K562 (cell line): ENCODE results near the gene FAM131C. TPM values are rescaled to one million over a fixed set of nuclear protein-coding genes. Genes with fewer than 3 reads are reported as not detected.

Source experiments
- ATAC-seq: fragments of 200-7000 bp; cut with Tn5 transposase; 3 replicates; pipeline ENCODE4 v1.9.1; 2020; ENCODE audit warnings: moderate library complexity
- BruUV-seq: library from RNA; stranded (reverse); fragments of 400-500 nt; replicated peaks from 2 replicates; lab custom pipeline; 2021; lab: Mats Ljungman, UMichigan
- CTCF ChIA-PET: fragments of 300-600 bp; formaldehyde crosslinking; extraction: SDS; loops from one replicate; lab custom pipeline; 2021; ENCODE audit warnings: low intra/inter-chr PET ratio; lab: Yijun Ruan, JAX
- POLR2A ChIA-PET: fragments of 300-600, 350-650 bp; sonication (Branson Sonifier 250); formaldehyde crosslinking; extraction: SDS; loops from one replicate; lab custom pipeline; 2021; ENCODE audit warnings: antibody characterized with exemption, inconsistent platforms; lab: Yijun Ruan, JAX
- DNase-seq, 4 experiments: peaks; one replicate each; pipeline versions ENCODE4 v3.0.0 to v3.0.0-alpha.2; 2011 to 2018; ENCODE audit warnings: low spot score in 3 of 4, mixed read lengths in 3 of 4; ENCODE audit errors: extremely low read depth in 1 of 4
- FAIRE-seq: peaks from 2 replicates; lab custom pipeline; 2011; peaks lifted over from hg19 to GRCh38; lab: Jason Lieb, UNC
- H2AFZ ChIP-seq: 2 replicates; pipeline ENCODE4 v1.6.0; 2011; ENCODE audit warnings: low read depth, low read length, control low read depth, inconsistent platforms
- H3K27ac ChIP-seq: fragments of 200-600 bp; 3 replicates; pipeline ENCODE4 v1.8.0; 2011; ENCODE audit warnings: low read depth, mild to moderate bottlenecking, control low read depth, inconsistent platforms, low read length, moderate library complexity, mixed read lengths; ENCODE audit errors: extremely low read depth
- H3K27me3 ChIP-seq, 2 experiments: fragments of 300-600 bp in 1 of 2; 2 replicates in 1 of 2; 3 replicates in 1 of 2; pipeline versions ENCODE4 v1.6.0 to v1.8.0; 2011; ENCODE audit warnings: inconsistent platforms in 2 of 2, low read length in 2 of 2, mild to moderate bottlenecking in 1 of 2, mixed read lengths in 1 of 2, moderate library complexity in 1 of 2; ENCODE audit not compliant: control insufficient read depth in 2 of 2, insufficient read depth in 2 of 2
- H3K36me3 ChIP-seq: fragments of 300-600 bp; 3 replicates; pipeline ENCODE4 v1.8.0; 2011; ENCODE audit warnings: mild to moderate bottlenecking, low read length, inconsistent platforms; ENCODE audit not compliant: control insufficient read depth, insufficient read depth
- H3K4me1 ChIP-seq, 2 experiments: fragments of 200-600 bp in 1 of 2; replicated peaks in 1 of 2; 2 replicates in 1 of 2; 3 replicates in 1 of 2; pipeline versions ENCODE4 v1.5.1 to v1.8.0; 2011; ENCODE audit warnings: inconsistent platforms in 2 of 2, low read length in 2 of 2, mild to moderate bottlenecking in 1 of 2, mixed read lengths in 1 of 2, moderate library complexity in 1 of 2; ENCODE audit not compliant: control insufficient read depth in 2 of 2, insufficient read depth in 2 of 2
- H3K4me2 ChIP-seq: 2 replicates; pipeline ENCODE4 v1.6.1; 2011; ENCODE audit warnings: low read length, control low read depth, inconsistent platforms, mixed read lengths; ENCODE audit not compliant: insufficient read depth
- H3K4me3 ChIP-seq: fragments of 200-600 bp; sonication (generic), shearing (Covaris generic); 2 replicates; pipeline ENCODE4 v1.5.1; 2016; ENCODE audit warnings: control low read depth, inconsistent platforms
- H3K79me2 ChIP-seq: fragments of 200-600 bp; 3 replicates; pipeline ENCODE4 v1.8.0; 2011; ENCODE audit warnings: low read length, inconsistent platforms; ENCODE audit not compliant: control insufficient read depth, insufficient read depth
- H3K9ac ChIP-seq, 2 experiments: 2 replicates each; pipeline versions ENCODE4 v1.6.0 to v1.6.1; 2011; ENCODE audit warnings: low read depth in 2 of 2, low read length in 2 of 2, control low read depth in 1 of 2, inconsistent platforms in 1 of 2, mild to moderate bottlenecking in 1 of 2, mixed read lengths in 1 of 2; ENCODE audit not compliant: insufficient read depth in 1 of 2
- H3K9me1 ChIP-seq: one replicate; pipeline ENCODE4 v1.6.0; 2011; ENCODE audit warnings: inconsistent platforms, mild to moderate bottlenecking, low read length, moderate library complexity; ENCODE audit not compliant: control insufficient read depth, insufficient read depth
- H3K9me3 ChIP-seq: replicated peaks from 2 replicates; pipeline ENCODE4 v1.5.1; 2011; ENCODE audit warnings: low read depth, low read length, inconsistent platforms; ENCODE audit not compliant: control insufficient read depth, insufficient read depth
- H4K20me1 ChIP-seq: replicated peaks from 2 replicates; pipeline ENCODE4 v1.6.1; 2011; ENCODE audit warnings: low read length, inconsistent platforms, mixed read lengths; ENCODE audit not compliant: control insufficient read depth, insufficient read depth
- CHD1 ChIP-seq: fragments of 200-600 bp; sonication (generic); IDR thresholded peaks from one replicate; pipeline ENCODE4 v1.6.1; 2012; ENCODE audit warnings: mild to moderate bottlenecking, moderate library complexity, low read length, inconsistent platforms
- CREM ChIP-seq: IDR thresholded peaks from 2 replicates; pipeline ENCODE4 v1.6.1; 2014; ENCODE audit warnings: antibody characterized with exemption, low read depth
- E2F1 ChIP-seq: sonication (generic); formaldehyde crosslinking; IDR thresholded peaks from 2 replicates; pipeline ENCODE4 v1.8.1; 2023; ENCODE audit warnings: mild to moderate bottlenecking, missing genetic modification reagents, moderate library complexity
- ZBTB2 ChIP-seq: fragments of 450-650 bp; IDR thresholded peaks from 2 replicates; pipeline ENCODE4 v1.6.1; 2016; ENCODE audit warnings: antibody characterized with exemption
- WGBS: fragments of 100-300 bp; shearing (Covaris generic); methylation state at CpG from one replicate; pipeline ENCODE4 v1.1.6; 2016; ENCODE audit warnings: low coverage, mixed read lengths; ENCODE audit not compliant: insufficient coverage; ENCODE audit errors: missing lambda C conversion rate; 5-methylcytosine and 5-hydroxymethylcytosine counted together
- in situ Hi-C: fragments of 300-500 bp; cut with MboI; formaldehyde crosslinking; loops from 4 replicates; pipeline ENCODE4 v1.15.0; 2018; ENCODE audit warnings: inconsistent platforms, mixed read lengths
- intact Hi-C: fragments of 100-400 bp; cut with micrococcal nuclease; formaldehyde crosslinking; loops from 2 replicates; pipeline ENCODE4 v1.14.2; 2022
- polyA plus RNA-seq, 8 experiments: library from polyadenylated mRNA; depleted of rRNA in 4 of 8; stranded (reverse) in 5 of 8; unstranded in 3 of 8; fragments of >200 nt; fragmentation: Nextera tagmentation in 2 of 8; fragmentation: Illumina TruSeq in 1 of 8; extraction: Ambion mirVana in 2 of 8; extraction: Trizol in 1 of 8; gene quantifications; 2 replicates each; pipeline versions ENCODE4 v1.2.1 to v1.2.3, GENCODE V29; 2011 to 2014; ENCODE audit warnings: inconsistent platforms in 1 of 8, missing spikeins in 1 of 8
- total RNA-seq, 7 experiments: library from RNA; depleted of rRNA in 6 of 7; stranded (reverse); fragments of >200 nt in 6 of 7; fragmentation: Illumina TruSeq in 2 of 7; extraction: Trizol in 2 of 7; gene quantifications; 2 replicates each; pipeline versions ENCODE4 v1.2.1 to v1.2.3, GENCODE V29; 2011 to 2021; ENCODE audit warnings: low replicate concordance in 1 of 7
- TF ChIP-seq, protein P1 (sequence below): fragments of 250-450 bp; sonication (Bioruptor Pico); IDR thresholded peaks from 2 replicates; pipeline ENCODE4 v1.4.0; 2020; ENCODE audit warnings: mild to moderate bottlenecking

FAM131C gene
- total and polyA plus RNA-seq, 9 of the 15 experiments (the other 6 are each of a cell fraction or from before 2014, with no cell fraction given), result 0.10 to 0.29 (median 0.16) TPM; not detected in 6

GRCh38 chr1:16116002-16116401 lies 42.6 kb upstream of the FAM131C start:
- ChIA-PET POLR2A (interaction anchor here (0.6 kb wide), 1 partner anchor 47 kb away, joined by 3 read pairs; no protein-coding TSS in a partner anchor), CTCF (no interaction called here)
- ATAC-seq (no peak), DNase-seq (peak in 2 of 4 experiments; percentile 54 to 58), FAIRE-seq (no peak)
- no peaks in the 10 kb centered on the region for H3K79me2 ChIP-seq
- no peaks in the 10 kb centered on the region for H3K27me3 ChIP-seq
- H4K20me1 ChIP-seq, result no peaks in the 10 kb centered on the region; the same call in 1 of the 2 replicates
- no peak overlapping the region for H3K27ac ChIP-seq
- H3K9ac ChIP-seq, result 0 out of 4 replicates have a peak overlapping the region, but pooled peaks of 1 of the 2 experiments have one; percentile 4
- no peak overlapping the region for H3K4me3 ChIP-seq
- no peaks in the 10 kb centered on the region for H3K36me3 ChIP-seq
- peaks cover 0 to 45% of the 10 kb centered on the region in 2 experiments; a peak in 3 of 5 replicates for H3K4me1 ChIP-seq
- no TSS peak for BruUV-seq
- WGBS, result 55% methylated on average over 16 of the region's 16 CpGs
- H3K9me1 ChIP-seq, result no peaks in the 10 kb centered on the region
- no peak for TF ChIP-seq E2F1 (CRISPR knock-in tag)
- TF ChIP-seq CHD1, result no peak
- peak; percentile 9; the same call in 1 of the 2 replicates for TF ChIP-seq CREM
- no peak for TF ChIP-seq ZBTB2
- TF ChIP-seq, protein P1, sequence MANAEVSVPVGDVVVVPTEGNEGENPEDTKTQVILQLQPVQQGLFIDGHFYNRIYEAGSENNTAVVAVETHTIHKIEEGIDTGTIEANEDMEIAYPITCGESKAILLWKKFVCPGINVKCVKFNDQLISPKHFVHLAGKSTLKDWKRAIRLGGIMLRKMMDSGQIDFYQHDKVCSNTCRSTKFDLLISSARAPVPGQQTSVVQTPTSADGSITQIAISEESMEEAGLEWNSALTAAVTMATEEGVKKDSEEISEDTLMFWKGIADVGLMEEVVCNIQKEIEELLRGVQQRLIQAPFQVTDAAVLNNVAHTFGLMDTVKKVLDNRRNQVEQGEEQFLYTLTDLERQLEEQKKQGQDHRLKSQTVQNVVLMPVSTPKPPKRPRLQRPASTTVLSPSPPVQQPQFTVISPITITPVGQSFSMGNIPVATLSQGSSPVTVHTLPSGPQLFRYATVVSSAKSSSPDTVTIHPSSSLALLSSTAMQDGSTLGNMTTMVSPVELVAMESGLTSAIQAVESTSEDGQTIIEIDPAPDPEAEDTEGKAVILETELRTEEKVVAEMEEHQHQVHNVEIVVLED (CRISPR knock-in tag), result no peak
- H3K4me2 ChIP-seq, result no peak overlapping the region
- H3K9me3 ChIP-seq, result no peaks in the 10 kb centered on the region
- in situ Hi-C loops, result no loop called here
- no peak overlapping the region for H2AFZ ChIP-seq
- intact Hi-C loops, result no loop called here
